Progenitor cell of endocrine pancreas (in vitro differentiated cells): ENCODE measurements around the gene CCDC33. TPM values are rescaled to one million over a fixed set of nuclear protein-coding genes. Genes with fewer than 3 reads are reported as not detected.

Experiments
- DNase-seq: peaks from one replicate; pipeline ENCODE4 v3.0.0; 2021; ENCODE audit warnings: low spot score; ENCODE audit not compliant: unreplicated experiment
- H3K27ac Mint-ChIP-seq: 2 replicates; pipeline ENCODE4 v1.8.0; 2021; ENCODE audit warnings: mild to moderate bottlenecking, moderate library complexity, mixed read lengths
- H3K27me3 Mint-ChIP-seq: 2 replicates; pipeline ENCODE4 v1.8.0; 2021; ENCODE audit warnings: mixed read lengths
- H3K36me3 Mint-ChIP-seq: 2 replicates; pipeline ENCODE4 v1.8.0; 2022; ENCODE audit warnings: mixed read lengths; ENCODE audit not compliant: insufficient read depth
- H3K4me1 Mint-ChIP-seq: 2 replicates; pipeline ENCODE4 v1.8.0; 2021; ENCODE audit warnings: low read depth, mixed read lengths
- H3K4me3 Mint-ChIP-seq: 2 replicates; pipeline ENCODE4 v1.8.0; 2021; ENCODE audit warnings: low read depth, mild to moderate bottlenecking, moderate library complexity, mixed read lengths
- H3K9me3 Mint-ChIP-seq: 2 replicates; pipeline ENCODE4 v1.8.0; 2021; ENCODE audit warnings: low read depth, mixed read lengths
- total RNA-seq: library from RNA; stranded (reverse); gene quantifications from 2 replicates; pipeline ENCODE4 v1.2.1, GENCODE V29; 2021
- TF ChIP-seq, protein P1 (sequence below): fragments of 200-600 bp; sonication (generic); IDR thresholded peaks from one replicate; pipeline ENCODE4 v1.5.0; 2021; ENCODE audit warnings: antibody characterized with exemption, mild to moderate bottlenecking; ENCODE audit not compliant: unreplicated experiment

The CCDC33 gene
- total RNA-seq, 1 donor from 2014 or later, result 0.84 TPM

GRCh38 chr15:74250266-74250665 is 14.1 kb downstream of the CCDC33 start:
- H3K4me3 Mint-ChIP-seq, result no peak overlapping the region
- no peaks in the 10 kb centered on the region for H3K4me1 Mint-ChIP-seq
- TF ChIP-seq, protein P1, sequence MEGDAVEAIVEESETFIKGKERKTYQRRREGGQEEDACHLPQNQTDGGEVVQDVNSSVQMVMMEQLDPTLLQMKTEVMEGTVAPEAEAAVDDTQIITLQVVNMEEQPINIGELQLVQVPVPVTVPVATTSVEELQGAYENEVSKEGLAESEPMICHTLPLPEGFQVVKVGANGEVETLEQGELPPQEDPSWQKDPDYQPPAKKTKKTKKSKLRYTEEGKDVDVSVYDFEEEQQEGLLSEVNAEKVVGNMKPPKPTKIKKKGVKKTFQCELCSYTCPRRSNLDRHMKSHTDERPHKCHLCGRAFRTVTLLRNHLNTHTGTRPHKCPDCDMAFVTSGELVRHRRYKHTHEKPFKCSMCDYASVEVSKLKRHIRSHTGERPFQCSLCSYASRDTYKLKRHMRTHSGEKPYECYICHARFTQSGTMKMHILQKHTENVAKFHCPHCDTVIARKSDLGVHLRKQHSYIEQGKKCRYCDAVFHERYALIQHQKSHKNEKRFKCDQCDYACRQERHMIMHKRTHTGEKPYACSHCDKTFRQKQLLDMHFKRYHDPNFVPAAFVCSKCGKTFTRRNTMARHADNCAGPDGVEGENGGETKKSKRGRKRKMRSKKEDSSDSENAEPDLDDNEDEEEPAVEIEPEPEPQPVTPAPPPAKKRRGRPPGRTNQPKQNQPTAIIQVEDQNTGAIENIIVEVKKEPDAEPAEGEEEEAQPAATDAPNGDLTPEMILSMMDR, result no peak
- no peak for DNase-seq
- H3K27me3 Mint-ChIP-seq, result peaks cover 49% of the 10 kb centered on the region
- no peak overlapping the region for H3K27ac Mint-ChIP-seq
- H3K9me3 Mint-ChIP-seq, result no peaks in the 10 kb centered on the region
- H3K36me3 Mint-ChIP-seq, result no peaks in the 10 kb centered on the region

- Mint-ChIP-seq H3K27ac (no peak overlapping the region), H3K9me3 (no peaks in the 10 kb centered on the region), H3K4me3 (no peak overlapping the region), H3K4me1 (no peaks in the 10 kb centered on the region), H3K36me3 (no peaks in the 10 kb centered on the region), H3K27me3 (peaks cover 45% of the 10 kb centered on the region)
- DNase-seq, result no peak
- TF ChIP-seq, protein P1, result no peak
These were observed 15.1 kb downstream of the CCDC33 start for GRCh38 chr15:74251131-74251811.

GRCh38 chr15:74252291-74252690 is 16.2 kb downstream of the CCDC33 start:
- Mint-ChIP-seq H3K9me3 (no peaks in the 10 kb centered on the region), H3K4me1 (no peaks in the 10 kb centered on the region), H3K27me3 (peaks cover 47% of the 10 kb centered on the region), H3K27ac (peak overlapping the region; percentile 71), H3K36me3 (no peaks in the 10 kb centered on the region), H3K4me3 (no peak overlapping the region)
- TF ChIP-seq, protein P1, result no peak
- DNase-seq, result no peak

DNA sequence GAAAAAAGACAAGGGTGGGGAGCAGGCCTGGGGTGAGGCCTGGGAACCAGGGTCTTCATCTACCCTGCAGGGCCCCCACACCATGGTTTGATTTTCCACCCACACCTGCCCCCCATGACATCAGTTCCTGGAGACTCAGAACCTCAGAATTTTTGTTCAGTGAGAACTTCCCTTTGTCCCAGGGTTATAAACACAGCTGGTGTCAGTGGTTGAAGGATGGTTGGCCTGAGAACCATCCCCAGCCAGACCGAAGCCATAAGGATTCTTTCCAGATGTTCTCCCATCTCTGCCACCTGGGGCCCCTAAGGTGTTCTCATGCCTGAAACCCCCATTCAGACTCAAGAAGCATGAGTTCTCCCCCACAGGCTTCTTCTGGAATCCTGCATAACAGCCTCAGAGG is 16.6 kb downstream of the CCDC33 start:
- no peak overlapping the region for H3K27ac Mint-ChIP-seq

GRCh38 chr15:74253211-74253921 is 17.2 kb downstream of the CCDC33 start:
- no peaks in the 10 kb centered on the region for H3K9me3 Mint-ChIP-seq
- no peak overlapping the region for H3K4me3 Mint-ChIP-seq
- TF ChIP-seq, protein P1, result no peak
- no peaks in the 10 kb centered on the region for H3K36me3 Mint-ChIP-seq
- H3K27ac Mint-ChIP-seq, result no peak overlapping the region
- peaks cover 48% of the 10 kb centered on the region for H3K27me3 Mint-ChIP-seq
- no peaks in the 10 kb centered on the region for H3K4me1 Mint-ChIP-seq
- DNase-seq, result no peak

More for the DNA sequence above, 16.6 kb downstream of the CCDC33 start:
- DNase-seq, result no peak
- Mint-ChIP-seq H3K4me1 (no peaks in the 10 kb centered on the region), H3K9me3 (no peaks in the 10 kb centered on the region), H3K27me3 (peaks cover 47% of the 10 kb centered on the region), H3K36me3 (no peaks in the 10 kb centered on the region), H3K4me3 (no peak overlapping the region)
- TF ChIP-seq, protein P1, result no peak
